ENCODE data around the gene ATP6V0B.

The ATP6V0B gene

DNA sequence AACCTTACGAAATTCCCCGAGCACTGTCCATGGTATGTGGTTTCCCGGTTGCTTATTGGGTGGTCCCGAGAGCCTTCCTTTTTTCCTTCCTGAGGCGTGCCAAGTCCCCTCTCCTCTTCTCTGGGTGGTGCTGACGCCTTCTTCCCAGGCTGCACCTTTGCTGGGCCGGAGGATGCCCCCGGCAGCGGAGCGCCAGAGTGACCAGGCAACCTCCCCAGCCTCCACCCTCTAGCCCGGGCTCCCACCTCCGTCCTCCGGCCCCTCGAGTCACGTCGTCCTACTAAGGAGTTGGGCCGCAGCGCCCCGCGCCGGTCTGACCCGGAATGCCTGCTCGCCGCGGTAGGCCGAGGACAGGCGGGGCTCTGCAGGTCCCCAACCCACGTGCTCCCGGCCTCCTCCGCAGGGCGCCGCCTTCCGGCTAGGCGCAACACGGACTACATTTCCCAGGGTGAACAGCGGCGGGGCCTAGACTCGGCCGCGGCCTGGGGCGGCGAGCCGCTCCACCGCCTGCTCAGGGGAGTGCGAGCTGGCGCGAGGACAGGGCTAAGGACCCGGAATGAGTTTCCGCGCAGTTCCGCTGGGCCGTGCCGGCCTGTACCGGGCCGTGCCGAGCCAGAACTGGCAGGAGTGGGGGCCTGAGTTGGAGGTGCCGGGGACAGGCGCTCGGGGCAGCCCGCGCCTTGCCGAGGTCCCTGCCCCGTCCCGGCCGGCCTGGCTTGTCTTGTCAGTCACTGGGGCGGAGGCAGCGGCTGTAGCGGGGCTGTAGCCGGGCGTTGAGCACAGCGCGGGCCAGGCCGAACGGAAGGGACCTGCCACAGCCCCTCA is 28.3 kb upstream of the ATP6V0B start, which contains the start of gene IPO13:
Gene IPO13, plus strand, starts transcription at position 715 of the 825 bp plus-strand sequence. CDS start 651 bp downstream, outside the sequence.
- DNase-seq = peak; percentile 94 to 96

DNA sequence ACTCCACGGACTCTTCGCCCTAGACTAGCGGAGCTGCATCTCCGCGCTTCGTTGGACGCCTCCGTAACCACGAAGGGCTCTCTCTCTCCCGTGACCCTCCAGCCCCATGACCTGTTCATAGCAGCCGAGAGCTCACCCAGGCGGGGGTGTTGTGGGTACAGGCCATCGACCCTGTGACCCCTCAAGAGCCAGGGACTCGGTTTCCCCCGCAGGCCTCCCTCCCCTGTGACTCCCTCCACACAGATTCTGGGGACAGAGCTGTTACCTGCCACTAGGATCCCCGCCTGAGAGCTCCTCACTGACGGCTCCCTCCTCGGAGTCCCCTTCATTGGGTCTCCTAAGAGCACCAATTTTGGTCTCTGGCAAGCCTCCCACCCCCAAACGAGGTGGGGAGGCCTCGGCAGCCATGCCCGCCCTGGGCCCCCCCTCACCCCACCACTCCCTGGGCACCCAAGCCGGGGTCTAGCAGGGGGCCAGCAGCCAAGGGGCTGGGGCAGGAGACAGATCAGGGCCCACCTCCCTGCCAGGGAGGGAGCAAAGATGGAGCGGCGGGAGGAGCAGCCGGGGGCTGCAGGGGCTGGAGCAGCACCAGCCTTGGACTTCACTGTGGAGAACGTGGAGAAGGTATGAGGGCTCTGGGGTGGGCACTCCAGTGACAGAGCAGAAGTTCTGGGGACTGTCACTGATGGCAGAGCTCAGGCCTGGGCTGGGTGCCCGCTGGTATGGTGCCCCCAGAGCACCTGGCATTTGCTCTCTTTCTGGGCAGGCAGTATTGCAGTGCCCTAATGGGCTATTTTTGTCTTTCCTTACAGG is 27.5 kb upstream of the ATP6V0B start:
- no peak for DNase-seq

DNA sequence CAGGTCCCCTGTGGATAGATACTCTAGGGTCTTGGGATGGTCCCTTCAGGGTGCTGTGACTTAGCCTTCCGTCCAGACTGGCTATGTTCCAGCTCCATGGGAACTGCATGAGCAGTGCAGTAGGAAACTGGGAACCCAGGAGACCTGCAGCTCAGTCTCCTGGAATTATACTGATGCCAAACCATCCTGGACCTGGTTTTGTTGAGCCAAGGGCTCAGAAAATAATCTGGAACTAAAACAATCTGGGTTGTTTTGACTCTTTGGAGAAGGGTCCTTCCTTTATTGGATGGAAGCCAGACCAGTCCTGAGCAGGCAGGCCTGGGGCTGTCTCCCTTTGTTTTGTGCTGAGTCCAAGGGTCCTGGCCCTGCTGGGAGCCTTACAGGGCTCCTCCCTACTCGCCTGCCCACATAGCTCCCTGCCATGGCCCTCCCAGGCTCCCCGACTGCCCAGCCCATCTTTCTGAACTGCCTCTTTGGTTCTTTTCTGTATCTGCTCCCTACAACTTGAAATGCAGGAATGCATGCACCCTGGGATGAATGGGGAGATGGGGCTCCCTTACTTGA is 26.8 kb upstream of the ATP6V0B start:
- DNase-seq = no peak

DNA sequence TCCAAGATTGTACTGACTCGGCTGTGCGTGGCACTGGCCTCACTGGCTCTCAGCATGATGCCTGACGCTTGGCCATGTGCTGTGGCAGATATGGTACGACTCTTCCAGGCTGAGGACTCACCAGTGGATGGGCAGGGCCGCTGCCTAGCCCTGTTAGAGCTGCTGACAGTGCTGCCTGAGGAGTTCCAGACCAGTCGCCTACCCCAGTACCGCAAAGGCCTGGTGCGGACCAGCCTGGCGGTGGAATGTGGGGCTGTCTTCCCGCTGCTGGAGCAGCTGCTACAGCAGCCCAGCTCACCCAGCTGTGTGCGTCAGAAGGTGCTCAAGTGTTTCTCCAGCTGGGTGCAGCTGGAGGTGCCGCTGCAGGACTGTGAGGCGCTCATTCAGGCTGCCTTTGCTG is 25.1 kb upstream of the ATP6V0B start:
- no peak for DNase-seq

DNA sequence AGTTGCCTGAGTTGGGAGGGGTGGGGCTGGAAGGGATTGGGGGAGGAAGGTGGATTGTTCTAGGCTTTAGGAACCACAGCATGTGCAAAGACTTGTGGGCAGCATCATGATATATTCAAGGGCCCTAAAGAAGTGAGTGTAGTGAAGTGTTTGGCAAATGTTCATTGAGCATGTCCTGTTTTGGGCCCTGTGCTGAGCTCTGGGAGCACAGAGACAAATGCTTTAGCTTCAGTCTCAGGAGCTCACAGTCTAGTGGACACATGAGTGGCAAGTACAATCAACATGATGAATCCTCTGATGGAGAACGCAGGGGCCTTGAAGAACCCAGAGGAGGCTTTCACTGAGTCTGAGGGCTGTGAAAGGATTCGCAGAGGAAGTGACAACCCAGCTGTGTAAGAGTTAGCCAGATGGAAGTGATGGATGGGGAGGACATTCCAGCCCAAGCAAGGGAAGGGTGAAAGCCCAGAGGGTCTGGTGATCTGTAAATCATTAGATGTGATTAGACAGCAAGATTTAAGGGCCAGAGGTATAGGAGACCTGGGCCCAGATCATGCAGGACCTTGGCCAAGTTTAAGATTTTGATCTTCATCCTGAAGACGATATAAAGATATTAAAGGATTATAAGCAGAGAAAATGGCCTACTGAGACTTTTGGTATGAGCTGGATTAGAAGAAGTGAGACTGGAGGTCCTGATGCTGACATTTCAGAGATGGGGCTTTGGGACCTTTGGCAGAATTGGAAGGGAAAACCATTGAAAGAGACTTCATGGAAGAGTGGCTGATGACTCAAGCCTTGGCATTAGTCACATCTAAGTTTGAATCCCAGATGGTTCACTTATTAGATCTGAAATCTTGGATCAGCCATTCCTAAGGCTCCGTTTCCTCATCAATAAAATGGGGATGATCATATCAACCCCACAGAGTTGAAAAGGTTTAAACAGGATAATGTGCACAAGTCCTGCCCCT is 23.5 kb upstream of the ATP6V0B start:
- no peak for DNase-seq

DNA sequence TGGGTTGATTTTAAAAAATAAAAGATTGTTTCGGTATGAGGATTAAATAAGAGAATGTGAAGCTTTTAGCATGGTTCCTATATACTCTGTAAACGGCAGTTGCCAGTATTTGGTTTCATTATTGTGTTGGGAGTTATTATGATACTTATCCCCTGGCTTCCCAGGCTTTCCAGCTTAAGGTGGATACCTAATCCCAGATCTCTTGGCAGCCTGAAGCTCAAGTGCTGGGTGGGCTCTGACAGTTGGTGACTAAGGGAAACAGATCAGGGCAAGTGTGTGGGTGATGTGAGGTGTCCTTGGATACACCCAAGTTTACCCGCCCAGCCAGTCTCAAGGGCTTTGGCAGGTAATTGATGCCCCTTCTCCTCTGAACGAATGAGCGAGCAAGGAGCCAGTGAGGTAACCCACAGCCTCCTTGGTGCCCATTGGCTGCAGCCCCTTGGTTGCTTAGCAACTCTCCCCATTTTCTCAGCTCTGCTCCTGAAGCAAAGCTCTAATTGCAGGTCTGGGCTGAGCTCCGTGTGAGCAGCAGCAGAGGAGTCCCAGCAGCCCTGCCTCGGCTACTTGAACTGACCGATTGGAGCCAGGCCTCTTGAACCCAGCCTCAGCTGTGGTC is 21.9 kb upstream of the ATP6V0B start:
- no peak for DNase-seq

DNA sequence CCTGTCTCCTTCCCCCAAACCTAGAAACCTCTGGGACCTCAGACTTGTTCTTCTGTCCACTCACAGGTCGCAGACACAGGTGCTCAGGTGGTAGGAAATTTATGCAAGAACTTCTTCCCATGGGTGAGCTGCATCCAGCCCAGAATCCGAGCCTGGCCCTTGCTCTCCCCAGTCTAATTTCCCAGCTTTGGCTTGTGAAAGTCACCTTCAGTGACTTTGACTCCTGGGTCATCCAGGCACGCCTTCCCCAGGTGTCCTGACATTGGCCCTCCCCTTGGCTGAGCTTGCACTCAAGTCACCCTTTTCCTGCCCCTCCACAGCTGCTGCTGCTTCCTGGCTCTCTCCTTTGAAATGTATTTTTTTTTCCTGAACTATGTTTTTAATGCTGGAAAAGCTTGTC is 21.4 kb upstream of the ATP6V0B start:
- DNase-seq = no peak

DNA sequence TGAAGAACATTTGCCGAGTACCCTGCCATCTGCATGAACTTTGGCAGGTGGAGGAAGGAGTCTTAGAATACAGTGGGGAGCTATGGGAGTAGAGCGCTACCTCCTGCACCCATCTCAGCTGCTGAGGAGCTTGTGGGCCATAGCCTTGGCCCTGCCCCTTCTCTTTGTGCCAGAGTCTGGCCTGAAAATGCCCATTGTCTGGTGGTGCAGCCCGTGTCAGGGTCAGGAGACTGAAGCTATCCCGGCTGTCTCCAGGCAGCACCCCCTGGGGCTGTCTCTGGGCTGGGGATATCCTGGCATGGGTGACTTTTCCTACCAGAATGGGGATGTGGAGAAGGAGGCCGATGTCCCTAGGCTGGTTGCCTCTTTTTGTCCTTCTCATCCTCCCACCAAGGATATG is 20.7 kb upstream of the ATP6V0B start:
- no peak for DNase-seq

DNA sequence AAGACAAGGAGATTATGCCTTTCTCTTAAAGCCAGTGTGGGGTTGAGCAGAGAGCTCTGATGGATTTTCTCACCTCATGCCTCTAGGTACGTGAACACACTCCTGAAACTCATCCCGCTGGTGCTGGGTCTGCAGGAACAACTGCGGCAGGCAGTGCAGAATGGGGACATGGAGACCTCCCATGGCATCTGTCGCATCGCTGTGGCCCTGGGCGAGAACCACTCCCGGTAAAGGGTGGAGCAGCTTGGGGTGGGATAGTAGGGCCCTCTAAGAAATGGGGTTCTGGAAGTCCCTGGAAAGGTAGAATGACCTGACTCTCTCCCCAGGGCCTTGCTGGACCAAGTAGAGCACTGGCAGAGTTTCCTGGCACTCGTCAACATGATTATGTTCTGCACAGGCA is 18.5 kb upstream of the ATP6V0B start:
- DNase-seq = no peak

DNA sequence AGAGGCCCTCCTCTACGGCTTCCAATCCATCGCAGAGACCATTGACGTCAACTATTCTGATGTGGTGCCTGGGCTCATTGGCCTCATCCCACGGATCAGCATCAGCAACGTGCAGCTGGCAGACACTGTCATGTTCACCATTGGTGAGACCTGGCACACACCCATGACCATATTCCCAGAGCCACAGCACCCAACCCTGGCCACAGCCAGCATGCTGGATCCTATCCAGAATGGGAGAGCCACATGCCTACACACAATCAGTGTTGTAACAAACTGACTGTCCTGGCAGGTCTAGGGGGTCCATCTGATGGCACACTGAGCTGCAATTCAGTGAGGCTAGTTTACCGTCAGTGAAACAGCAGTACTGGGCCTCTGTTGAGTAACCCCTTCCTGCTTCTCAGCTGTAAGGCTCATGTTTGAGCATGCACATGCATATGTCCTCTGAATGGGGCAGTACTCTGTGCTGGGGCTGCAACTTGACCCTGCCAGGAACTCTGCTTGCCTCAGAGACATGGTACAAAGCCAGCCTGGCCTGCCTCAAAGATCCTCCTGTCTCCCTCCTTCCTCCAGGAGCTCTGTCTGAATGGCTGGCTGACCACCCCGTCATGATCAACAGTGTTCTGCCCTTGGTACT is 17.2 kb upstream of the ATP6V0B start:
- DNase-seq = no peak

DNA sequence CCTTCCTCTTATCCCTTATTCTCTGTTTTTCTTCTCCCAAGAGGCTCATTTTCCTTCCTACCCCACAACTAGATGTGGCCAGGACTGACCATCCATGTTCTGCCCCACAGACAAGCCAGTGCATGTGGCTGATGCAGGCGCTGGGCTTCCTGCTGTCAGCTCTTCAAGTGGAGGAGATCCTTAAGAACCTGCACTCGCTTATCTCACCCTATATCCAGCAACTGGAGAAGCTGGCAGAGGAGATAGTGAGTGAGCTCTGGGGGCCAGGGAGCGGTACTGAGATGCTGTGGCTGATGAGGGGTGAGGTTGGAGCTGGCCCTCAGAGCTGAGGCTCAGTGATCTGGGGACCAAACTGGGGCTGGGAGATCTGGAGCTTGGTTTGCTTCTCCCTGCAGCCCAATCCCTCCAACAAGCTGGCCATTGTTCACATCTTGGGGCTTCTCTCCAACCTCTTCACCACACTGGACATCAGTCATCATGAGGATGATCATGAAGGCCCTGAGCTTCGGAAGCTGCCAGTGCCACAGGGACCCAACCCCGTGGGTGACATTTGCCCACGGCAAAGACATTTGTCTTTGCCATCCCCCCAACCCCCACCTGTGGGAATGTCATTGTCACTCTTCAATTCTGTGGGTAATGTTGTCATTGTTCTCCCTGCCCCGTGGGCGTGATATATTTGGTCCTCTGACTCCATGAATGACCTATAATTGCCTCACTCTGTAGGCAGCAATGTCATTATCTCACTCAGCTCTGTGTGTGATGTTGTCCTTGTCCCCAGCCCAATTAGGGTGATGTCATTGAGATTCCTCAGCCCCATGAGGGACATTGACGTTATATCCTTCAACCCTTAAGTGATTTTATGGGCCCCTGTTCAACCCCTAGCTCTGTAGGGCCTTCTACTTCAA is 16.2 kb upstream of the ATP6V0B start:
- no peak for DNase-seq

DNA sequence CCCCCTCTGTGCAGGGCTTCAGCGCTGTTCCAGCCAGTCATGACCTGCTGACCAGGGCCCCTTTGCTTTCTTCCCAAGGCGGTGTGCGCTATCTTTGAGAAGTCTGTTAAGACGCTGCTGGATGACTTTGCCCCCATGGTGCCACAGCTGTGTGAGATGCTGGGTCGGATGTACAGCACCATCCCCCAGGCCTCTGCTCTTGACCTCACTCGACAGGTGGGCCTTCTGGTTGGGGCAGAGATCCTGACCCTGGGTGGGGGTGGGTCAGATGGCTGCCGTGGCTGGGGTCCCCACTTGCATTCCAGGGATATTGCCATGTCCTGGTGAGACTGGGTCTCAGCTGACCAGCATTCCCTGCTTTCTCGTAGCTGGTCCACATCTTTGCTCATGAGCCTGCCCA is 14.0 kb upstream of the ATP6V0B start:
- no peak for DNase-seq

DNA sequence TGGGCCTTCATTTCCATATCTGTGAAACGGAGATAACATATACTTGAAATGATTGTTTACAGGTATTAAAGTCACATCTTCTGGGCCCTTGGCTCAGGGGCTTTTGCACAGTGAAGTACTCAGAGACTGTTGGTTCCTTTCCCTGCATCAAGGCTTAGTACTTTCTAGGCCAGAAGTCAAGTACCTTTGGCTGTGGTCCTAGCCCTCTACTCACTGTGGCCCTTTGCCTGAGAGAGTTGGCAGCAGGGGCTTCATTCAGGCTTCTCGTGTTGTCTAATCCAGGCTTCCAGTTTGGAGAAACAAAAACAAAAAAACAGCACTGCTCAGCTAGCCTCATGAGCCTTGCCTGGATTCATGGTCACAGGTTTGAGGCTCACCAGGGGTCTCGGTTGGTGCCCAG is 13.1 kb upstream of the ATP6V0B start:
- DNase-seq = no peak

DNA sequence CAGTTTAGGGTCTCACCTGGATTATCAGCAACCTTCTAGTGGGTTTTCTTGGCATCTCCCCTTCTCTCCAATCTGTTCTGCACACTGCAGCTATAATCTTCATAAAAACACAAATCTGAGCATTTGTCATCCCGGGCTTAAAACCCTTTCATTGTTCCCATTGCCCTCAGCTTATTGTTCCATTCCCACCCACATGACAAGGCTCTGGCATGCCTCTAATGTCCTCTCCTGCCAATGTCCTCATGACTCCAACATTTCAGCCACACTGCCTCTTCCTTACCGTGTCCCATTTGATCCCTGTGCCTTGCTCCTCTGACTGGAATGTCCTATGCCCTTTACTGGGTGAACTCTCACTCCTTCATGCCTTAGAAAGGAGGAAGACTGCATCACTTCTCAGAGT is 12.4 kb upstream of the ATP6V0B start:
- DNase-seq = no peak

DNA sequence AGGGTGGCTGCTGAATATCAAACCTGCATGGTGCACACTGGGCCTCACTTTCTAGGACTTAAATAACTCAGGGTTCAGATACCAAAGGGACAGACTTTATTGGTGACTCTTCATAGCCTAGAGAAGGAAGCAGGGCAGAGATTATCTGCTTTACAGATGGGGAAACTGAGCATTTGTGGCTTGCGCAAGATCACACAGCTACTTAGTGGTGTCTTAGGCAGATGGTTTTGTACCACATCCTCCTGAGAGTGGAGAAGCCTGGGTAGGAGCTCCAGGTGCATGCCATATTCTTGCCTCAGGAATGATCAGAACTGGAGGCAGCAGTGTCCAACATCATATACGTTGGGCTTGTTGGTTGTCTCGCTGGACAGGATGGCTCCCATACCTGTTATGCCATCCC is 11.8 kb upstream of the ATP6V0B start:
- no peak for DNase-seq

DNA sequence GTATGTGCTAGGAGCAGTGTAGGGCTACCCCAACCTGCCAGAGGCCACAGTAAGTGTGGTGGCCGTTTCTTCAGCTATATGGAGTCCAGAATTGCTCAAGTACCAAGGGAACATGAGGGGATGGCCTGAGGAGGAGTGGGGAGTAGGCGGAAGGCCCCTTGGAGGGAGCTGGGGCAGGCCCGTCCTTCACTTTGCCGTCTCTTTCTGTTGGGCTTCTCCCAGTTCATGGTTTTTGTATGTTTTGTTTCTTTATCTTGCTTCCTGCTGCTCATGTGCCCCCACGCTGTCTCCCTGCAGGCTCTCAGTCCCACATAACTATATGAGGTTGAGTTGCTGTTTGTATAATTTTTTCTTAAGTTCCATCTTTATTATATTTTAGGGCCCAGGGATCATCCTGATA is 10.9 kb upstream of the ATP6V0B start:
- DNase-seq = no peak

DNA sequence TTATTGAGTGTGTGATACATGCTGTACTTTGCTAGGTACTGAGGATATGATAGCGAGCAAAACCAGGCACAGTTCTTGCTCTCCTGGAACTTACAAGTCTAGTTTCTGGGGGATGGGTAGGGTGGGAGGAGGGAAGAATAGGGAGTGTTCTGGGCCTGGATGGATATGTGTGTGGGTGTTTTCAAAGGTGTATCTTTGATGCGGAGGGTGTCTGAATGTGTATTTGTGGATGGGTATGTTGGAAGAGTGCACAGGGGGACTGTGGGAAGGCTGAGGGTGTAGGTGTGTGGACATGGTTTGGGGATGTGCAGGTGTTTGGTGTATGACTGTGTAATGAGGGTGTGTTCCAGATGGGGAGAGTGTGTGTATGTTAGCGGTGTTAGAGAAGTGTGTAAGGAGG is 9.4 kb upstream of the ATP6V0B start:
- no peak for DNase-seq

DNA sequence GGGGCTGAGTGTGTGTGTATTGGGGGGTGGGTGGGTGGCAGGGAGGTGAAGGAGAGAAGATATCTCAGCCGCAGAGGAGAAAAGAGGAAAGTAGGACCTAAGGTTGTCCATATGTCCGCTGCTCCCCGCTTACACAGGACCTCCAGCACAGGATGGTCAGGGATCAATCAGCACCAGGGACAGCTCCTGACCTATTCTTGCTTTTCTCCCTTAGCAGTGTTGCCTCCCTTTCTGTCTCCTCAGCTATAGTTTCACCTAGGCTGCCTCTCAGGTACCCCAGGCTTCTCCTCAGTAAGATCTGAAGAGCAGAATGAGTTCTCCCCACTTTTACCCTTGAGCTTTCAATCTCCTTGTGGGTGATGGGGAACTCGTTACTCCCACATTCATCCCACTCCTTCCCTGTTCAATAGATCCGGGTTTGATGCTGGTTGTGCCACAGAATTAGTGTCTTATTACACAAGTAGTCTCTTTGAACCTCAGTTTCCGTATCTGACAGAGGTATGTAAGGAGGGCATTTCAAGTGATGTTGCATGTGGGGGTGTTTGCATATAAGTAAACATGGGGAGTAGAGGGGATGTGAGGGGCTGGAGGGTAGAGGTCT is 6.3 kb upstream of the ATP6V0B start:
- peak; percentile 42 to 59 for DNase-seq

DNA sequence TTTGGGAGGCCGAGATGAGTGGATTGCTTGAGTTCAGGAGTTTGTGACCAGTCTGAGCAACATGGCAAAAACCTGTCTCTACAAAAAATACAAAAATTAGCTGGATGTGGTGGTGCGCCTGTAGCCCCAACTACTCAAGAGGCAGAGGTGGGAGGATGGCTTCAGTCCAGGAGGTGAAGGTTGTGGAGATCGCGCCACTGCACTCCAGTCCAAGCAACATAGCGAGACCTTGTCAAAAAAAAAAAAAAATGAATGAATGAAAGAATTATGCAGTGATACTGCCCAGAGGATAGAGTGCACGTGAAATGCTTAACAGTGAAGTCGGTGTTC is 5.4 kb upstream of the ATP6V0B start:
- DNase-seq = no peak

DNA sequence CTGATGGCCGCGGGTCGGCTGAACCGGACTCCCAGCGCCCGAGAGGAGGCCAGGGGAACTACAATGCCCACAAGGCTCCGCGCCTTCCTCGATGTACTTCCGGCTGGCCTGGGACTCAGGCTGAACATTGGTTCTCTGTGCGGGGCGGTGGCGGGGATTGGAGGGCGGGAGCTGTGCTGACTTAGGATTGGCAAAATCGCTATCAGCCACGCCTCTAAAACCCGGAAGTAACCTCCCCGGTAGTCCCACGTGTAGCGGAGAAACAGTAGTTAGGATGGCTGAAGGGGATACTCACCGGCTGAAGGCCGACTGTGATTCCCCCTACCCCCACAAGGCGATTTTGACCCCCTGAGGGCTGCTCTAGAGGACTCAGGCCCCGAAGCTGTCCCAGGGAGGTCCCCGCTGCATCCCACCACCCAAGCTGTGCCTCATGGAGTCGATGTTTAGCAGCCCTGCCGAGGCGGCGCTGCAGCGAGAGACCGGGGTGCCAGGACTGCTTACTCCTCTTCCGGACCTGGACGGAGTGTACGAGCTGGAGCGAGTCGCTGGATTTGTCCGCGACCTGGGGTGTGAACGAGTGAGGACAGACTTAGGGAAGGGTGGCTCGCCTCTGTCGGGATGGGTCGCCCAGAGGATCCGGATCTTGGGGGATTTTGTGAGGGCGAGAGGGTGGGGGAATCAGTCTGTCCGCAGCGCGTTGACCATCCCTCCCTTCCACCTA is 4.9 kb upstream of the ATP6V0B start, which contains the start of gene DPH2:
Gene DPH2, plus strand, starts transcription at position 265 of the 721 bp plus-strand sequence. Its CDS starts 166 bp downstream, at position 431.
- DNase-seq = peak; percentile 98 to 99
